ENCODE measurements around the gene FXYD4.

Gene FXYD4

DNA sequence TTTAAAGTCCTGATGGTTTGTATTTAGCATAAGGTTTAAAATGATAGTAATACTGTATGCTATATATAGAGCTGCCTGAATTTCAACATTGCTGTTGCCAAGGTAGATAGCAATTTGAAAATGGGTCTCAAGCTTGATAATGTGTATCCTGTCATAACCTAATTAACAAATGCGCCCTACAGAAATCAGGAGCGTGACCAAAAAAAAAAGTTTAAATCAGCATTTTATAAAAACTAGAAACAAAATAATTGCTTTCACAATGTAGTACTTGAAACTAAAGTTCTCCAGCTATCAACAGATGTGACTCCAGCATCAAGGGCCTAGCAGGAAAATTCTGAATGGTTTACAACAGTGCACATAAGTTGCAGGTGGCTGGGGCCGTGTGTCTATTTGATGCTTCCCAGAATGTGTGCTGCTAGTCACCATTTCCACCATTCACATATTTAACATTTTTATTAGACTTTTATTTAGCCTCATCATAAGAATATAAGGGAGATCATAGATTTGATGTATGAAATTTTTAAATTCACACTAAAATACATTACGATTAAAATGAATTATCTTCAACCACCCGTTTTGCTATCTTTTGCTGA is 14.1 kb downstream of the FXYD4 start:
- no peak overlapping the region for H3K27ac ChIP-seq
- TF ChIP-seq, protein P1, sequence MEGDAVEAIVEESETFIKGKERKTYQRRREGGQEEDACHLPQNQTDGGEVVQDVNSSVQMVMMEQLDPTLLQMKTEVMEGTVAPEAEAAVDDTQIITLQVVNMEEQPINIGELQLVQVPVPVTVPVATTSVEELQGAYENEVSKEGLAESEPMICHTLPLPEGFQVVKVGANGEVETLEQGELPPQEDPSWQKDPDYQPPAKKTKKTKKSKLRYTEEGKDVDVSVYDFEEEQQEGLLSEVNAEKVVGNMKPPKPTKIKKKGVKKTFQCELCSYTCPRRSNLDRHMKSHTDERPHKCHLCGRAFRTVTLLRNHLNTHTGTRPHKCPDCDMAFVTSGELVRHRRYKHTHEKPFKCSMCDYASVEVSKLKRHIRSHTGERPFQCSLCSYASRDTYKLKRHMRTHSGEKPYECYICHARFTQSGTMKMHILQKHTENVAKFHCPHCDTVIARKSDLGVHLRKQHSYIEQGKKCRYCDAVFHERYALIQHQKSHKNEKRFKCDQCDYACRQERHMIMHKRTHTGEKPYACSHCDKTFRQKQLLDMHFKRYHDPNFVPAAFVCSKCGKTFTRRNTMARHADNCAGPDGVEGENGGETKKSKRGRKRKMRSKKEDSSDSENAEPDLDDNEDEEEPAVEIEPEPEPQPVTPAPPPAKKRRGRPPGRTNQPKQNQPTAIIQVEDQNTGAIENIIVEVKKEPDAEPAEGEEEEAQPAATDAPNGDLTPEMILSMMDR (IDR thresholded peaks at IDR 0.05), result no peak
- no peak overlapping the region for H3K4me3 ChIP-seq
- DNase-seq (ENCODE audit: low spot score), result no peak

DNA sequence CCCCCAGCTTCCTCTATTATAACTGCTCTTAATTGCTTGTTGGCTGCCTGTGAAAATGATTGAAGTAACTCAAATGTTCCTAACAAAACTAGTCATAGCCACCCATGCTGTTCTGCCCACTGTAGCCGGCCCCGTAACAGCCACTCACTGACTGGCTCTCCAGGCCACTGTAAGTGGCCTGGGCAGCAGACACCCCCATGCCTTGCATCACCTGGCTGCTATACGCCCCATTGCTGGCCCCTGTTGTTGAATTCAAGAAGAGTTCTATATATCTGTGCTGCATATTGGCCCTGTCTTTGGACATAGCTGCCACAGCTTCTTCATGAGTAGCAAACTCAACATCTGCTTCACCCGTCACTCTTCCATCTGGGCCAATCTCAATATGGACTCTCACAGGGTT is 15.1 kb downstream of the FXYD4 start:
- no peak overlapping the region for H3K4me3 ChIP-seq
- no peak for DNase-seq (ENCODE audit: low spot score)
- no peak overlapping the region for H3K27ac ChIP-seq
- TF ChIP-seq, protein P1 (IDR thresholded peaks at IDR 0.05), result no peak

DNA sequence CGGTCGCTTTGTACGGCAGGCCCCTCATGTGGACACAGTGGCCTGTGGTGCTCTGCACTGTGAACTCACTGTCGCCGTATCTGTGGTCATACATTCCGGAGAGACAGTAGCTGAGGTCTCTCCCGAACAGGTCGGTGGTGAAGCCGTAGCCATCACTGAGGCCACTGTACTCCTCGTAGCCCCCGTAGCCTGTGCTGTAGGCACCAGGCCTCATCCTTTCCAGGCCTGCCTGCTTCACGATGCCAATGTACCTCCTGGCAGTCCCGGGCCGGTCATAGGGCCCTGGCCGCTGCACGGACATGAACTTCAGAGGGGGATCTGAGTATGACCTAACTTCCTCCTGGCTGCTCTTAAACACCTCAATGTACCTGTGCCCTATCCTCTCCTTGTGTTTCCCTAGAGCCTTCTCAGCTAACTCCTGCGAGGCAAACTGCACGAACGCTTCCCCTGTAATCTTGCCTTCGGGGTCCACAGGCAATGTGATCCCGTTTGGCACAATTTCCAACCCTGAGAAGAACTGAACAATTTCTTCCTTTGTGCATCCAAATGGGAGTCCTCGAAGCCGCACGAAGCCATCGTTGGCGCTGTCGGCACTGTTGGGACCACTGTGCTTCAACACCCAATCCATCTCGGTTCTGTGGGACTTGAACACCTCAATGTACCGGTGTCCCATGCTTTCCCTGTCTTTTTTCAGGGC is 15.7 kb downstream of the FXYD4 start:
- Histone ChIP-seq H3K4me3 (no peak overlapping the region), H3K27ac (no peak overlapping the region)
- TF ChIP-seq, protein P1 (IDR thresholded peaks at IDR 0.05), result no peak
- no peak for DNase-seq (ENCODE audit: low spot score)

DNA sequence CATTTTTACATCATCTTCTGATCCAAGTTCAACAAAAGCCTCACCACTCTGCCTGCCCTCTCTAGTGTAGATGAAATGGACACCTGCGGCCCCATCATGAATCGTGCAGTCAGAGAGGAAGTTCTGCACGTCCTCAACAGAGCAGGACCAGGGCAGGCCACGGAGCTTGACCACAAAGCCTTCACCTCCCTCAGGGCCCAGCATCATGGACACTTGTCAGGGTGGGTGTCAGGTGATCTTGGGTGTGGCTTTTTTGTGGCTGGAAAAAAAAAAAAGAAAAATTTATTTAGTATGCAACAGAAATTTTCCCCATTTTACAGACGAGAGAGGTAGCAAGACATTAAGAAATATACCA is 16.2 kb downstream of the FXYD4 start:
- no peak overlapping the region for H3K27ac ChIP-seq
- TF ChIP-seq, protein P1 (IDR thresholded peaks at IDR 0.05), result no peak
- H3K4me3 ChIP-seq, result no peak overlapping the region
- no peak for DNase-seq (ENCODE audit: low spot score)

DNA sequence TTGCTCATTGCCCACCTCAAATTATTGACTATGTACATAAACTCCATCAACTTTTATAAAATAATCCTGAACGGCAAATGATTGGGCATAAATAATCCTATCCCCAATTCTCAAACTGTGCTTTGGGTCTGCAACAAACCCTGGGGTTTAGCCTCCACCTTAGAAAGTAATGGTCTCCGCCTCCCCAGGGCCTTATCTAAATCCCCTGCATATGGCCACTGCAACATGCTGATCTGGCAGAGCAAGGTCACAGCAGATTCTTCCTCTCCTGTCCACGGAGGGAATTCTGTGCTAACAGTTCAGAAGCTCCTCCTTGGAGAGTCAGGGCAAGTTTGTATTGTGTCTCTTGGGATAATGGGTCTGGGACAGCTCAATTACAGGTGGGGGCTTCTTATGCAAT is 18.4 kb downstream of the FXYD4 start:
- Histone ChIP-seq H3K27ac (no peak overlapping the region), H3K4me3 (no peak overlapping the region)
- no peak for DNase-seq (ENCODE audit: low spot score)
- TF ChIP-seq, protein P1 (IDR thresholded peaks at IDR 0.05), result no peak

DNA sequence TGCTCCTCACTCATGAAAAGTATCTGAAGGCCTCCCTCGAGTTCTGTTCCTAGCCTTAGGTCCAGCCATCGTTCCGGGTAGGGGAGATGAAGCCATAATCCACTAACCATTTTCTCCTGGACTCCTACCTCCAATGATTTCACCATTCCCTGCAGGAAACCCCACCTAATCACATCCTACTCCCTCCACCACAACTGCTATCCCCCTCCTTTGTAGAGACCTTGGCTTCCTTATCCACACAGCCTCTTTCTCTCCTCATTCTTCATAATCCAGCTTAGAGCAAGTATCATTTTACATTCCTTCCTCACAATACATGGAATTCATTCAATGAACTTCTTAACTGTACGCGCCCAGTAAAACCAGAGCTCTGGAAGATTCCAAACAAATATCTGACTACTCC is 18.9 kb downstream of the FXYD4 start:
- no peak for DNase-seq (ENCODE audit: low spot score)
- Histone ChIP-seq H3K4me3 (no peak overlapping the region), H3K27ac (no peak overlapping the region)
- TF ChIP-seq, protein P1 (IDR thresholded peaks at IDR 0.05), result no peak

DNA sequence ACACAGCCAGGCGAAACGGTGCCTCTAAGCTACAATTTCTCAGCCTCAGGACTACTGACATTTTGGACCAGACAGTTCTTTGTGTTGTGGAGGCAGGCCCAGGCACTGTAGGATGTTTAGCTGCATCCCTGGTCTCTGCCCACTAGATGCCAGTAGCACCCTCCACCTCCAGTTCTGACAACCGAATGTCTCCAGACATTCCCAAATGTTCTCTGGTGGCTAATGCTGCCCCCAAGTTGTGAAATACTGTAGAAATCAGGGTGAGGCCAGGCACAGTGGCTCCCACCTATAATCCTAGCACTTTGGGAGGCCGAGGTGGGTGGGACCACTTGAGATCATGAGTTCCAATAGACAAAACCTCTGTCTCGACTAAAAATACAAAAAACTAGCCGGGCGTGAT is 19.3 kb downstream of the FXYD4 start:
- TF ChIP-seq, protein P1 (IDR thresholded peaks at IDR 0.05), result peak; percentile 18
- no peak overlapping the region for H3K4me3 ChIP-seq
- no peak for DNase-seq (ENCODE audit: low spot score)
- peak overlapping the region in 1 of 2 donors; percentile 31 for H3K27ac ChIP-seq

All from coronary artery (tissue), 2 donors.